GM18502 (cell line): Measurements from ENCODE around the gene SPIRE1.
"Not testable (repeated sequence)": the region's sequence is repeated elsewhere in the genome, so short reads cannot be mapped to it uniquely, and the experiment has no call there.

Source experiments
- ATAC-seq: cut with Tn5 transposase; IDR thresholded peaks from one replicate; pipeline ENCODE4 v1.9.1; 2021; ENCODE audit warnings: mild to moderate bottlenecking; ENCODE audit not compliant: unreplicated experiment, poor library complexity

The SPIRE1 gene

DNA sequence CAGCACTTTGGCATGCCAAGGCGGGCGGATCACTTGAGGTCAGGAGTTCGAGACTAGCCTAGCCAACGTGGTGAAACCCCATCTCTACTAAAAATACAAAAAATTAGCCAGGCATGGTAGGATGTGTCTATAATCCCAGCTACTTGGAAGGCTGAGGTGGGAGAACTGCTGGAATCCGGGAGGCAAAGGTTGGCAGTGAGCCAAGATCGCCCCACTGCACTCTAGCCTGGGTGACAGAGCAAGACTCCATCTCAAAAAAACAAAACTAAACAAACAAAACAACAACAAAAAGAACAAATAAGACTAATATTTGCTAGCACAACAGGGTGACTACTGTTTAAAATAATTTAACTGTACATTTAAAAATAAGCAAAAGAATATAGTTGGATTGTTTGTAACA is 97.3 kb downstream of the SPIRE1 start:
- ATAC-seq, result not testable (repeated sequence)

DNA sequence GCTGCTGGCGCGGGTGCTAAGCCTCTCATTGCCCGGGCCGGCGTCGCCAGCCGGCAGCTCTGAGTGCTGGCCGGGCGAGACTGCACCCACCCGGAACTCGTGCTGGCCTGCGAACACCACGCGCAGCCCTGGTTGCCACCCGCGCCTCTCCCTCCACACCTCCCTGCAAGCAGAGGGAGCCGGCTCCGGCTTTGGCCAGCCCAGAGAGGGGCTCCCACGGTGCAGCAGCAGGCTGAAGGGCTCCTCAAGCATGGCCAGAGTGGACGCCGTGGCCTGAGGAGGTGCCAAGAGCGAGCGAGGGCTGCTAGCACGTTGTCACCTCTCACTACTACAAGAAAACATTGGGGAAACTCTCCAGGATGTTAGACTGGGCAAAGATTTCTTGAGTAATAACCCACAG is 98.6 kb downstream of the SPIRE1 start:
- no peak for ATAC-seq

GRCh38 chr18:12556946-12557806 is 100.7 kb downstream of the SPIRE1 start:
- ATAC-seq, result no peak

GRCh38 chr18:12554796-12555388 is 103.0 kb downstream of the SPIRE1 start:
- no peak for ATAC-seq

DNA sequence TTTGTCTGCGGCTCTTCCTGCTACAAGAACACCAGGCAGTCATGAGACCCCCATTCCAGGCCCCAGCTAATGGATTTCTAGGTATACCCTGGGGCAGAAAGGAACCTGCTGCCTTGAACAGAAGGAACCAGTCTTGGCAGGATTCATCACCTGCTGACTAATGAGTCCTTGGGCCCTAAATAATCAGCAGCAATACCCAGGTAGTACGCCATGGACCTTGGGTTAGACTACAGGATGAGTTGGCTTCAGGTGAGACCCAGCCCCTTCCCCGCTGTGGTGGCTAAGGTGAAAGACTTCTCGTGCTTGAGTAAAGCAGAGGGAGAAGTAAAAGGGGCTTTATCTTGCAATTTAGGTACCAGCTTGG is 105.0 kb downstream of the SPIRE1 start:
- no peak for ATAC-seq

DNA sequence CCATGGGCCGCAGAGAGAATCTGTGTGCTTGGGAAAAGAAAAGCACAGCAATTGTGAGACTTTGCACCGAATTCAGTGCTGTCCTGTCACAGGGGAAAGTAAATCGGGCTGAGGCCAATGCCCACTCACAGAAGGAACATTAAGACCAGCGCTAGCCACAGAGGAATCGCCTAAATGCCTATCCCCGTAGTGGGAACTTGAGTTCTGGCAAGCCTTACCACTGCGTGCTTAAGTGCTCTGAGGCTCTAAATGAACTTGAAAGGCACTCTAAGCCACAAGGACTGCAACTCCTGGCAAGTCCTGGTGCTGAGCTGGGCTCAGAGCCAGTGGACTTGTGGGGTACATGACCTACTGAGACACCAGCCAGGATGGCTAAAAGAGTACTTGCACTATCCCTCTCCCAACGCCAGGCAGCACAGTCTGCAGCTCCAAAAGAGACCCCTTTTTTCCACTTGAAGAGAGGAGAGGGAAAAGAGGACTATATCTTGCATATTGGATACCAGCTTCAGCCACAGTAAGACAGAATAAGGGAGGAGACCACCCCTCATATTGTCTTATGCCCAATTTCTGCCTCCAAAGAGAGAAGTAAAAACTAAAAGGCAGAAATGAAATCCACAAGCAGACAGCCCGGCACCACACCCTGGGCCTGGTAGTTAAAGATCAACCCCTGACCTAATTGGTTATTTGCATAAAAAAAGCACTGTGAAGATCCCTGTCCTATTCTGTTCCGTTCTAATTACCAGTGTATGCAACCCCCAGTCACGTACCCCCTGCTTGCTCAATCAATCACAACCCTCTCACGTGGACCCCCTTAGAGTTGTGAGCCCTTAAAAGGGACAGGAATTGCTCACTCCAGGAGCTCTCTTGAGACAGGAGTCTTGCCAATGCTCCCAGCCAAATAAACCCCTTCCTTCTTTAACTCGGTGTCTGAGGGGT is 105.7 kb downstream of the SPIRE1 start:
- not testable (repeated sequence) for ATAC-seq

GRCh38 chr18:12551466-12551865 is 106.4 kb downstream of the SPIRE1 start:
- not testable (repeated sequence) for ATAC-seq

GRCh38 chr18:12543697-12544096 is 114.2 kb downstream of the SPIRE1 start:
- no peak for ATAC-seq

DNA sequence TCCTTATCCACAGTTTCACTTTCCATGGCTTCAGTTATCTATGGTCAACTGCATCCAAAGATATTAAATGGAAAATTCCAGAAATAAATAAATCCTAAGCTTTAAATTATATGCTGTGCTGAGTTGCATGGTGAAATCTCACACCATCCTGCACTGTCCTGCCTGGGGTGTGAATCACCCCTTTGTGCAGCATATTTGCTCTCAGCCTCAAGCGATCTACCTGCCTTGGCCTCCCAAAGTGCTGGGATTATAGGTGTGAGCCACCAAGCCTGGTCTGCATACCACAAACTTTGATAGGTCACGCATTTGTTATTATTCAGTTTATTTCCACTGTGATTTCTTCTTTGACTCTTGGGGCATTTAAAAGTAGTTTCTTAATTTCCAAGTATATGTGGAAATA is 117.2 kb downstream of the SPIRE1 start:
- ATAC-seq, result no peak

DNA sequence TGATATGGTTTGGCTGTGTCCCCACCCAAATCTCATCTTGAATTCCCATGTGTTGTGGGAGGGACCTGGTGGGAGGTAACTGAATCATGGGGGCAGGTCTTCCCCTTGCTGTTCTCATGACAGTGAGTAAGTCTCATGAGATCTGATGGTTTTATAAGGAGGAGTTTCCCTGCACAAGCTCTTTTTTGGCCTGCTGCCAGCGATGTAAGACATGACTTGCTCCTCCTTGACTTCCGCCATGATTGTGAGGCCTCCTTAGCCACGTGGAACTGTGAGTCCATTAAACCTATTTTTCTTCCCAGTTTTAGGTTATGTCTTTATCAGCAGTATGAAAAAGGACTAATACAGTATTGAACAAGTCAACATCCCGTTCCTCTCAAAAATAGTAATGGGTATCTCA is 118.7 kb downstream of the SPIRE1 start:
- not testable (repeated sequence) for ATAC-seq

GRCh38 chr18:12534820-12535219 is 123.1 kb downstream of the SPIRE1 start:
- no peak for ATAC-seq

DNA sequence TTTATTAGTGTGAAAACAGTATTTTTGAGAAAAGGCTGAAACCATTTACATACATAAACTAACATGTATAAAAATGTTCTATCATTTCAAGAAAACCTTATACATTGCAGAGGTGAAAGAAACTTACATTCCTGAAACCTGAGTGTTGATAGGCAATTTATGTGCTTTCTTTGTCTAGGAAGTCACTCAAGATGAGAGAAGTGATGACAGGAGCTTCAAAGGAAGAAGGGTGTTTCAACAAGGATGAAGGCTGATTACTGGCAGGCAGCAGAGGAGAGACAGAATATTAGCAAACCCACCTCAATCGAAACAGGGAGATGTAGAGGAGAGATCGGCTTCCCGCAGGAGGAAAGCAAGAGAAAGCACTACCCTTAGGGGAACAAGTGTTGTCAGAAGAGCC is 125.2 kb downstream of the SPIRE1 start:
- no peak for ATAC-seq

DNA sequence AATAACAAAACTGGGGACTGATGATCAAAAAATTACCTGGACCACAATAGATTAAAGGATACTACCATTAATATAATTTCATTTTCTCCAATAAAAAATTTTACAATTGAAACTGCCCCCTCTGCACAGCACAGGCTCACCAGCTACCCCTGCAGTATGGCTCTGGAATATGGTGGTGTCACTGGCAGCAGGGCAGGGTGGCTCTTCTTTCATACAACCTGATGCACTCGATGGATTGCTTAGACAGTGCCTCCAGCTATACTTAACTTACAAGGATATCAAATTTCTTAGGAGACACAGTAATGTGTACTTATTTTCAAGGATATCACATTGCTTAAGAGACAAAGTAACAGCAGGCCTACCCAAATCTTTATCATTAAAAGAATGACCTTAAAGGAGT is 126.2 kb downstream of the SPIRE1 start:
- ATAC-seq, result no peak

- no peak for ATAC-seq
These were observed 137.4 kb downstream of the SPIRE1 start for GRCh38 chr18:12520442-12520992.

GRCh38 chr18:12518832-12519531 is 138.9 kb downstream of the SPIRE1 start:
- ATAC-seq, result no peak

GRCh38 chr18:12518326-12518725 is 139.6 kb downstream of the SPIRE1 start:
- no peak for ATAC-seq

GRCh38 chr18:12517142-12517825 is 140.6 kb downstream of the SPIRE1 start:
- no peak for ATAC-seq

DNA sequence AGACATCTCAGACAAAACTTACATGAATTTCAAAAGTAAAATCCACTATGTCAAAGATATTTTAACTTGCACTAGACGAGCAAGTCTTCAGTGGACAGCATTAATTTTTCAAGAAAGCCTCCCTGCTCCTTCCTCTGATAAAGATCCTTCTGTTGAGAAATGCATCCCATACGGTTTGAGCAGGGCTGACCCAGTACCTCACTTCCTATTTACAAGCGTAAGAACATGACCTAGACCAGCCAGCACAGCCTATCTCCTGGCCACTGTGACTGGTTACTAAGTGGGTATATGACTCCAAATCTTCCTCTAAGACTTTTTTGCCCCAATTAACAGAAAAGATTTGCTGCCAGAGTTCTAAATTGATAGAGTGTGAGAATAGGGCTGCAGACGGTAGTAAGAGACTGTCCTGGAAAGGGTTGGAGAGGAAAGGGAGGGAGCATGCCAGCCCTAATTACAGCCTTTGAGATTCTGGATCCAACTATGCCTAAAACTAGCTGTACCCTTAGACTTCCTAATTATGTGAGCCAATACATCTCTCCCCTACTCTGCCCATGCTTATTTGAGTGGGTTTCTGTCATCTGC is 141.8 kb downstream of the SPIRE1 start:
- no peak for ATAC-seq

- no peak for ATAC-seq
These were observed 142.4 kb downstream of the SPIRE1 start for GRCh38 chr18:12515550-12515949.
